ENCODE data around the gene RAPGEF6.
"Not testable (repeated sequence)": the region's sequence is repeated elsewhere in the genome, so short reads cannot be mapped to it uniquely, and the experiment has no call there.

Gene RAPGEF6, protein sequence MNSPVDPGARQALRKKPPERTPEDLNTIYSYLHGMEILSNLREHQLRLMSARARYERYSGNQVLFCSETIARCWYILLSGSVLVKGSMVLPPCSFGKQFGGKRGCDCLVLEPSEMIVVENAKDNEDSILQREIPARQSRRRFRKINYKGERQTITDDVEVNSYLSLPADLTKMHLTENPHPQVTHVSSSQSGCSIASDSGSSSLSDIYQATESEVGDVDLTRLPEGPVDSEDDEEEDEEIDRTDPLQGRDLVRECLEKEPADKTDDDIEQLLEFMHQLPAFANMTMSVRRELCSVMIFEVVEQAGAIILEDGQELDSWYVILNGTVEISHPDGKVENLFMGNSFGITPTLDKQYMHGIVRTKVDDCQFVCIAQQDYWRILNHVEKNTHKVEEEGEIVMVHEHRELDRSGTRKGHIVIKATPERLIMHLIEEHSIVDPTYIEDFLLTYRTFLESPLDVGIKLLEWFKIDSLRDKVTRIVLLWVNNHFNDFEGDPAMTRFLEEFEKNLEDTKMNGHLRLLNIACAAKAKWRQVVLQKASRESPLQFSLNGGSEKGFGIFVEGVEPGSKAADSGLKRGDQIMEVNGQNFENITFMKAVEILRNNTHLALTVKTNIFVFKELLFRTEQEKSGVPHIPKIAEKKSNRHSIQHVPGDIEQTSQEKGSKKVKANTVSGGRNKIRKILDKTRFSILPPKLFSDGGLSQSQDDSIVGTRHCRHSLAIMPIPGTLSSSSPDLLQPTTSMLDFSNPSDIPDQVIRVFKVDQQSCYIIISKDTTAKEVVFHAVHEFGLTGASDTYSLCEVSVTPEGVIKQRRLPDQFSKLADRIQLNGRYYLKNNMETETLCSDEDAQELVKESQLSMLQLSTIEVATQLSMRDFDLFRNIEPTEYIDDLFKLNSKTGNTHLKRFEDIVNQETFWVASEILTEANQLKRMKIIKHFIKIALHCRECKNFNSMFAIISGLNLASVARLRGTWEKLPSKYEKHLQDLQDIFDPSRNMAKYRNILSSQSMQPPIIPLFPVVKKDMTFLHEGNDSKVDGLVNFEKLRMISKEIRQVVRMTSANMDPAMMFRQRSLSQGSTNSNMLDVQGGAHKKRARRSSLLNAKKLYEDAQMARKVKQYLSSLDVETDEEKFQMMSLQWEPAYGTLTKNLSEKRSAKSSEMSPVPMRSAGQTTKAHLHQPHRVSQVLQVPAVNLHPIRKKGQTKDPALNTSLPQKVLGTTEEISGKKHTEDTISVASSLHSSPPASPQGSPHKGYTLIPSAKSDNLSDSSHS (N-terminal part only)

GRCh38 chr5:131634996-131635683 is at the start of gene RAPGEF6:
TSS of gene RAPGEF6 (minus strand) at chr5:131635229. CDS start at chr5:131635030, 199 bp downstream.
- TF ChIP-seq FOXP2 (optimal IDR thresholded peaks at IDR 0.05; ENCODE audit: control extremely low read depth, extremely low read length, insufficient read depth) (peak; percentile 19), EZH2 (IDR thresholded peaks at IDR 0.05) (no peak), POLR2AphosphoS5 (IDR thresholded peaks at IDR 0.05; ENCODE audit: borderline replicate concordance, low read depth, low read length) (peak; percentile 94)
- peak within 1 kb of the TSS; percentile 98 for H3K27ac ChIP-seq
- H3K36me3 ChIP-seq (ENCODE audit: insufficient read depth, low read length) = no peaks in the 10 kb centered on the region
- peak; percentile 98 for DNase-seq (ENCODE audit: low read depth, low spot score)
- H3K9ac ChIP-seq (ENCODE audit: insufficient read length) = peak within 1 kb of the TSS; percentile 97
- H3K4me3 ChIP-seq = peak within 1 kb of the TSS; percentile 92
- no peaks in the 10 kb centered on the region for H3K9me3 ChIP-seq (ENCODE audit: low read depth, low read length)

- DNase-seq (ENCODE audit: low read depth, low spot score) = no peak
- TF ChIP-seq EZH2 (IDR thresholded peaks at IDR 0.05) (no peak), FOXP2 (optimal IDR thresholded peaks at IDR 0.05; ENCODE audit: control extremely low read depth, extremely low read length, insufficient read depth) (no peak), POLR2AphosphoS5 (IDR thresholded peaks at IDR 0.05; ENCODE audit: borderline replicate concordance, low read depth, low read length) (no peak)
- peaks cover 10% of the 10 kb centered on the region; the same call in 1 of the 2 replicates for H3K36me3 ChIP-seq (ENCODE audit: insufficient read depth, low read length)
- no peaks in the 10 kb centered on the region for H3K9me3 ChIP-seq (ENCODE audit: low read depth, low read length)
- no peak overlapping the region for H3K27ac ChIP-seq
- no peak overlapping the region for H3K9ac ChIP-seq (ENCODE audit: insufficient read length)
- H3K4me3 ChIP-seq = no peak overlapping the region
These were observed 49.6 kb upstream of the RAPGEF6 start for GRCh38 chr5:131684595-131684994.

- Histone ChIP-seq H3K36me3 (ENCODE audit: insufficient read depth, low read length) (peaks cover 12% of the 10 kb centered on the region; the same call in 1 of the 2 replicates), H3K4me3 (no peak overlapping the region), H3K9ac (ENCODE audit: insufficient read length) (no peak overlapping the region), H3K27ac (no peak overlapping the region), H3K9me3 (ENCODE audit: low read depth, low read length) (no peaks in the 10 kb centered on the region)
- TF ChIP-seq FOXP2 (optimal IDR thresholded peaks at IDR 0.05; ENCODE audit: control extremely low read depth, extremely low read length, insufficient read depth) = no peak
- TF ChIP-seq EZH2 (IDR thresholded peaks at IDR 0.05) = no peak
- TF ChIP-seq POLR2AphosphoS5 (IDR thresholded peaks at IDR 0.05; ENCODE audit: borderline replicate concordance, low read depth, low read length) = no peak
- no peak for DNase-seq (ENCODE audit: low read depth, low spot score)
These were observed 49.0 kb upstream of the RAPGEF6 start for GRCh38 chr5:131684051-131684450.

GRCh38 chr5:131682826-131683225 is 47.8 kb upstream of the RAPGEF6 start:
- TF ChIP-seq EZH2 (IDR thresholded peaks at IDR 0.05) (no peak), FOXP2 (optimal IDR thresholded peaks at IDR 0.05; ENCODE audit: control extremely low read depth, extremely low read length, insufficient read depth) (no peak), POLR2AphosphoS5 (IDR thresholded peaks at IDR 0.05; ENCODE audit: borderline replicate concordance, low read depth, low read length) (no peak)
- Histone ChIP-seq H3K9ac (ENCODE audit: insufficient read length) (no peak overlapping the region), H3K4me3 (no peak overlapping the region), H3K9me3 (ENCODE audit: low read depth, low read length) (no peaks in the 10 kb centered on the region), H3K36me3 (ENCODE audit: insufficient read depth, low read length) (peaks cover 17% of the 10 kb centered on the region), H3K27ac (no peak overlapping the region)
- DNase-seq (ENCODE audit: low read depth, low spot score) = no peak

DNA sequence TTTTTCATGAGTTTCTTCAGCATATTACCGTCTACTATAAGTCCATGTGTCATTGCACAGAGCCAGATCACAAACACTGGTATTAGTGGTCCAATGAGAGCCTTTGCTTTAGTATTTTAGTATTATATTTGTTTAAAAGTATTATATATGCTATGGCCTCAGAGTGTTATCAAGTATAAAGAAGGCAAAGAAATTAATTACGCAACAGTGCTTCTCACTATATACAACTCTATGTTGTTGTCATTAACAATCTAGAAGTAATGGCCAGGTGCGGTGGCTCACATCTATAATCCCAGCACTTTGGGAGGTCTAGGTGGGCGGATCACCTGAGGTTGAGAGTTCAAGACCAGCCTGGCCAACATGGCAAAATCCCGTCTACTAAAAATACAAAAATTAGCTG is 47.1 kb upstream of the RAPGEF6 start:
- Histone ChIP-seq H3K9me3 (ENCODE audit: low read depth, low read length) (no peaks in the 10 kb centered on the region), H3K27ac (no peak overlapping the region), H3K36me3 (ENCODE audit: insufficient read depth, low read length) (peaks cover 19% of the 10 kb centered on the region), H3K9ac (ENCODE audit: insufficient read length) (no peak overlapping the region), H3K4me3 (no peak overlapping the region)
- TF ChIP-seq POLR2AphosphoS5 (IDR thresholded peaks at IDR 0.05; ENCODE audit: borderline replicate concordance, low read depth, low read length) (no peak), EZH2 (IDR thresholded peaks at IDR 0.05) (no peak), FOXP2 (optimal IDR thresholded peaks at IDR 0.05; ENCODE audit: control extremely low read depth, extremely low read length, insufficient read depth) (no peak)
- no peak for DNase-seq (ENCODE audit: low read depth, low spot score)

- TF ChIP-seq FOXP2 (optimal IDR thresholded peaks at IDR 0.05; ENCODE audit: control extremely low read depth, extremely low read length, insufficient read depth) (no peak), EZH2 (IDR thresholded peaks at IDR 0.05) (no peak), POLR2AphosphoS5 (IDR thresholded peaks at IDR 0.05; ENCODE audit: borderline replicate concordance, low read depth, low read length) (no peak)
- Histone ChIP-seq H3K36me3 (ENCODE audit: insufficient read depth, low read length) (peaks cover 33% of the 10 kb centered on the region), H3K27ac (no peak overlapping the region; the same call in 1 of the 2 replicates), H3K4me3 (no peak overlapping the region), H3K9ac (ENCODE audit: insufficient read length) (no peak overlapping the region), H3K9me3 (ENCODE audit: low read depth, low read length) (no peaks in the 10 kb centered on the region)
- DNase-seq (ENCODE audit: low read depth, low spot score) = no peak
These were observed 44.9 kb upstream of the RAPGEF6 start for GRCh38 chr5:131679911-131680310.

DNA sequence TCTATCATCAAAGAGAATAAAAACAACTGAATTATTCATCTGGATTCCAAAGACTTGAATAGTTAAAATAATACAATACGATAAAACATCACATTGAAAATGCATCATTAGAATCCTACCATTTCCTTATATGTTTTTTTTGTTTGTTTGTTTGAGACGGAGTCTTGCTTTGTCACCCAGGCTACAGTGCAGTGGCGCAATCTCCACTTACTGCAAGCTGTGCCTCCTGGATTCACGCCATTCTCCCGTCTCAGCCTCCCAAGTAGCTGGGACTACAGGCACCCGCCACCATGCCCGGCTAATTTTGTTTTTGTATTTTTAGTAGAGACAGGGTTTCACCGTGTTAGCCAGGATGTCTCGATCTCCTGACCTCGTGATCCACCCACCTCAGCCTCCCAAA is 43.2 kb upstream of the RAPGEF6 start:
- H3K36me3 ChIP-seq (ENCODE audit: insufficient read depth, low read length) = peaks cover 37% of the 10 kb centered on the region
- H3K27ac ChIP-seq; H3K9ac ChIP-seq (ENCODE audit: insufficient read length); H3K4me3 ChIP-seq; DNase-seq (ENCODE audit: low read depth, low spot score); H3K9me3 ChIP-seq (ENCODE audit: low read depth, low read length): not testable (repeated sequence)

Measured in SK-N-MC (cell line).